ENCODE data around the gene EPN1. TPM values are rescaled to one million over a fixed set of nuclear protein-coding genes. Genes with fewer than 3 reads are reported as not detected.

EPN1 gene
- total RNA-seq, 1 experiment from 2014 or later: 197 TPM

DNA sequence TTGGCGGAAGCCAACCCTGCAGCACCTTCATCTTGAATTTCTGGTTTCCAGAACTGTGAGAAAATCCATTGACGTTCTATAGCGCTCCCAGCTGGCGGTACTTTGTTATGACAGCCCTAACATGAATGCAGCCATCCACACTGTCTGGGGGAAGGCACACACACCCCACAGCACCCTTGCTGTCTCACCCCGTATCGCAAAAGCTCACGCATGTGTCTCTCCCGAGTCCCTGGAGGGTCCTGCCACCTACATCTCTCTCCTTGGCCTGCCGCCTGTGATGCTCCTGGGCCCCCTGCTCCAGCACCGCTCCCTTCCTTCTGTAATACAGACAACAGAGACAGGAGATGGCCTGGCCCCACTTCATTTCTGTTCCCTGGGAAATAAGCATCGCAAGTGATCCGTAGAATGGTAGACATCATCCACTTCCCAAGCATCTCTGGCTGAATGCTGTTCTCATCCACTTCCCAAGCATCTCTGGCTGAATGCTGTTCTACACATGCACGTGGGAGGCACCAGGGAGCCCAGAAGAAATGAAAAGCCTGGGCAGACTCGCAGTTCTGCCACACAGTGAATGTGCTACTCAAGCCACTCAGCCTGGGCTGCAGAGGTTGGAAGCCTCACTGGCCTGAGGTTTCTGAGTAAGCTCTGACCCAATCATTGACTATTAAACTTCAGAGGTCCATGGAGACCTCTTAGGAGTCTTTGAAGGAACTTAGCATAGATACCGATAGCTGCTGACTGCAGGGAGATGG lies 29.6 kb downstream of the EPN1 start:
- H3K36me3 ChIP-seq (ENCODE audit: control insufficient read depth, insufficient read depth, low read length): peaks cover 9% of the 10 kb centered on the region
- Mint-ChIP-seq H3K4me3 (ENCODE audit: unreplicated experiment) (peak overlapping the region; percentile 30), H3K4me1 (ENCODE audit: low read depth, unreplicated experiment) (peaks cover 30% of the 10 kb centered on the region), H3K9me3 (ENCODE audit: unreplicated experiment) (no peaks in the 10 kb centered on the region), H3K27me3 (ENCODE audit: insufficient read depth, unreplicated experiment) (peaks cover 3% of the 10 kb centered on the region), H3K36me3 (ENCODE audit: insufficient read depth, unreplicated experiment) (peaks cover 66% of the 10 kb centered on the region), H3K27ac (ENCODE audit: unreplicated experiment) (no peak overlapping the region)
- no peak overlapping the region for H3K4me3 ChIP-seq (ENCODE audit: low read depth, low read length)
- H3K4me1 ChIP-seq: peaks cover 27% of the 10 kb centered on the region
- no peaks in the 10 kb centered on the region for H3K9me3 ChIP-seq
- intact Hi-C loops (cut with micrococcal nuclease; ENCODE audit: unreplicated experiment): loop anchor here (10.0 kb wide), 1 partner anchor 100 kb away; no protein-coding TSS in a partner anchor
- no peak for TF ChIP-seq CTCF (IDR thresholded peaks at IDR 0.05; ENCODE audit: insufficient read depth in 1 of 2, low read depth in 1 of 2, low read length in 1 of 2, severe bottlenecking in 1 of 2, unreplicated experiment in 1 of 2)
- DNase-seq: no peak
- no peaks in the 10 kb centered on the region for H3K27me3 ChIP-seq (replicated peaks; ENCODE audit: control insufficient read depth, insufficient read depth, low read length)
- CTCF ChIA-PET: no interaction called here
- BruUV-seq (replicated peaks): no TSS peak
- POLR2A ChIA-PET: no interaction called here

GRCh38 chr19:55705972-55706371 lies 30.9 kb downstream of the EPN1 start:
- Mint-ChIP-seq H3K36me3 (ENCODE audit: insufficient read depth, unreplicated experiment) (peaks cover 63% of the 10 kb centered on the region), H3K4me1 (ENCODE audit: low read depth, unreplicated experiment) (peaks cover 30% of the 10 kb centered on the region), H3K27me3 (ENCODE audit: insufficient read depth, unreplicated experiment) (peaks cover 6% of the 10 kb centered on the region), H3K9me3 (ENCODE audit: unreplicated experiment) (no peaks in the 10 kb centered on the region), H3K4me3 (ENCODE audit: unreplicated experiment) (no peak overlapping the region), H3K27ac (ENCODE audit: unreplicated experiment) (no peak overlapping the region)
- H3K4me1 ChIP-seq: peaks cover 25% of the 10 kb centered on the region
- DNase-seq: no peak
- BruUV-seq (replicated peaks): no TSS peak
- no peak for TF ChIP-seq CTCF (IDR thresholded peaks at IDR 0.05; ENCODE audit: insufficient read depth in 1 of 2, low read depth in 1 of 2, low read length in 1 of 2, severe bottlenecking in 1 of 2, unreplicated experiment in 1 of 2)
- ChIA-PET CTCF (no interaction called here), POLR2A (no interaction called here)
- no peaks in the 10 kb centered on the region for H3K27me3 ChIP-seq (replicated peaks; ENCODE audit: control insufficient read depth, insufficient read depth, low read length)
- H3K4me3 ChIP-seq (ENCODE audit: low read depth, low read length): no peak overlapping the region
- peaks cover 9% of the 10 kb centered on the region for H3K36me3 ChIP-seq (ENCODE audit: control insufficient read depth, insufficient read depth, low read length)
- H3K9me3 ChIP-seq: no peaks in the 10 kb centered on the region
- intact Hi-C loops (cut with micrococcal nuclease; ENCODE audit: unreplicated experiment): loop anchor here (10.0 kb wide), 1 partner anchor 99 kb away; no protein-coding TSS in a partner anchor

- Mint-ChIP-seq H3K4me1 (ENCODE audit: low read depth, unreplicated experiment) (no peaks in the 10 kb centered on the region), H3K4me3 (ENCODE audit: unreplicated experiment) (peak overlapping the region; percentile 16), H3K27ac (ENCODE audit: unreplicated experiment) (no peak overlapping the region), H3K9me3 (ENCODE audit: unreplicated experiment) (peaks cover 18% of the 10 kb centered on the region), H3K36me3 (ENCODE audit: insufficient read depth, unreplicated experiment) (peaks cover 36% of the 10 kb centered on the region), H3K27me3 (ENCODE audit: insufficient read depth, unreplicated experiment) (peaks cover 6% of the 10 kb centered on the region)
- intact Hi-C loops (cut with micrococcal nuclease; ENCODE audit: unreplicated experiment): no loop called here
- ChIA-PET CTCF (no interaction called here), POLR2A (no interaction called here)
- no peak for DNase-seq
- BruUV-seq (replicated peaks): no TSS peak
- Histone ChIP-seq H3K36me3 (ENCODE audit: control insufficient read depth, insufficient read depth, low read length) (no peaks in the 10 kb centered on the region), H3K27me3 (replicated peaks; ENCODE audit: control insufficient read depth, insufficient read depth, low read length) (no peaks in the 10 kb centered on the region), H3K9me3 (no peaks in the 10 kb centered on the region), H3K4me1 (no peaks in the 10 kb centered on the region), H3K4me3 (ENCODE audit: low read depth, low read length) (no peak overlapping the region)
- no peak for TF ChIP-seq CTCF (IDR thresholded peaks at IDR 0.05; ENCODE audit: insufficient read depth in 1 of 2, low read depth in 1 of 2, low read length in 1 of 2, severe bottlenecking in 1 of 2, unreplicated experiment in 1 of 2)
Measured at GRCh38 chr19:55711719-55712118, 36.7 kb downstream of the EPN1 start.

Data from Caco-2 (cell line).